ENCODE data around the gene SLC18A2.

The SLC18A2 gene

DNA sequence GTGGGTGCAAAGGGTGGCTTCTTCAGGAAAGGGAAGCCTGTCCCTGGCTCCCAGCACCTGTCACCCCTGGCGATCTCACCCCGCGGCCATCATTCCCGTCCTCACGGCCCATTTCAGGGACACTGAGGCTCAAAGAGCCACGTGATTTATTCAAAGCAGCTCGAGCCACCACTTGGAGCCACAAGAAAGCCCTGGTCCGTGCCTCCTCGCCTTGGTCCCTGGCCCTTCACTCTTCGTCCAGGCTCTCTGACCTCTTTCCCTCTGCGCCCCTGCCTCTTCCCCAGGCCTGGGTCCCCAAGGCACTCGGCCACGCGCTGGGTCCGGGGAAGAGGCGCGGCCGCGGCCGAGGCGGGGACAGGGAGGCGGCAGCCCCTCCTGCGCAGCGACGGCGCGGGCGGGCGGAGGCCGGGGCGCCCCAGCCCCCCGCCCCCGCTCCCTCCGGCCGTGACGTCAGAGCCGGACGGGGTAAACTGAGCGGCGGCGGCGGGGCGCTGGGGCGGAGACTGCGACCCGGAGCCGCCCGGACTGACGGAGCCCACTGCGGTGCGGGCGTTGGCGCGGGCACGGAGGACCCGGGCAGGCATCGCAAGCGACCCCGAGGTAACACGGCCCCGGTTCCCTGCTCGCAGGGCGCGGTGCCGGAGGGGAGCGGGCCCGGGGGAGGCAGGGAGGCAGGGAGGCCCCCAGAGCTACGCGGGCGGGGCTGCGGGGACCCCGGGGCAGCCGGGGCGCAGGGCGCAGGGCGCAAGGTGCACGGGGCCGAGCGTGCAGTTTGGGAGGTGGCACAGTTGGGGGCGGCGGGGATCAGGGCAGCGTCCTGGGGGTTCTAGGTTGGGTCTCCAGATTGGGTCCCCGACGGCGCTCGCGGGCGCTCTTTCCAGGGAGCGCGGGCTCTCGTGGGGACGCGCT is at the start of gene SLC18A2:
Gene SLC18A2, plus strand, starts transcription at position 494 of the 909 bp plus-strand sequence. CDS start 580 bp downstream, outside the sequence.
- H3K27ac ChIP-seq: peak within 1 kb of the TSS in 3 of 11 experiments; percentile 1 to 39 (median 22); a peak in 2 of 22 replicates
- no peak for TF ChIP-seq Cebpa-rat (IDR thresholded peaks at IDR 0.05)
- peaks cover 0 to 8% (median 0%) of the 10 kb centered on the region in 11 experiments; a peak in 1 of 22 replicates for H4K20me1 ChIP-seq
- H3K27me3 ChIP-seq: peaks cover 30 to 42% (median 37%) of the 10 kb centered on the region in 11 experiments
- no peaks in the 10 kb centered on the region for H3K36me3 ChIP-seq
- H3K4me2 ChIP-seq: peak within 1 kb of the TSS; percentile 38 to 76 (median 68)
- H3K4me1 ChIP-seq: peaks cover 6 to 29% (median 24%) of the 10 kb centered on the region in 10 experiments; a peak in 17 of 20 replicates
- H3K9me3 ChIP-seq (replicated peaks in 1 of 11): peaks cover 4 to 18% (median 5%) of the 10 kb centered on the region in 11 experiments; a peak in 18 of 22 replicates
- peak within 1 kb of the TSS in 6 of 10 experiments; percentile 19 to 47 (median 40); a peak in 6 of 20 replicates for H3K4me3 ChIP-seq
- H3K9ac ChIP-seq: 0 out of 22 replicates have a peak within 1 kb of the TSS, but pooled peaks of 1 of the 11 experiments have one; percentile 7

- Histone ChIP-seq H3K36me3 (no peaks in the 10 kb centered on the region), H4K20me1 (no peaks in the 10 kb centered on the region), H3K4me1 (no peaks in the 10 kb centered on the region), H3K27ac (no peak within 1 kb of the TSS), H3K4me3 (no peak within 1 kb of the TSS), H3K9ac (no peak within 1 kb of the TSS), H3K9me3 (replicated peaks in 1 of 11) (peaks cover 0 to 9% (median 0%) of the 10 kb centered on the region in 11 experiments; a peak in 3 of 22 replicates), H3K27me3 (no peaks in the 10 kb centered on the region), H3K4me2 (no peak within 1 kb of the TSS)
- TF ChIP-seq Cebpa-rat (IDR thresholded peaks at IDR 0.05): no peak
Observed at GRCh38 chr10:117197189-117197588, 43.7 kb upstream of the SLC18A2 start, which contains the start of gene KCNK18. Gene KCNK18 (plus strand): TSS chr10:117197489. CDS start chr10:117197489, 0 bp downstream.

DNA sequence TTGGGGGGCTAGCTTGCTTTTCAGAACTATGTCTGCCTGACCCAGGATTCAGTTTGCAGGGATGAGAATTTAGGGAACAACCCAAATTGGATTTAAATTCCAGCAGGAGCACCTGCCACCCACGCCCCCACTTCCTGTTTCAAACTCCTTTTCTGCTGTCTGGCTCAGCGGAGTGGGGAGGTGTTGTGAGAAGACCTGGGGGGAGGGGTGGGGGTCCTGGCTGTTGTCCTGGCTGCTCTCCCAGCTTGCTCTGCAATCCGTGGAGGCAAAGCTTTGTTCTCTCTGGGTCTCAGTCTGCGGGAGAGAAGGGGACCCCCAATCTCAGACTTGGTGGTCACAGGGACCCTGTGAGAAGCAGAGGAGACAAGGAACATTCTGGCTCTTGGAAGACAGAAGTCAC is 42.8 kb upstream of the SLC18A2 start:
- TF ChIP-seq Cebpa-rat (IDR thresholded peaks at IDR 0.05): no peak
- Histone ChIP-seq H3K9ac (no peak overlapping the region), H3K4me2 (no peak overlapping the region), H3K4me1 (no peaks in the 10 kb centered on the region), H3K4me3 (no peak overlapping the region), H3K27me3 (no peaks in the 10 kb centered on the region), H3K9me3 (replicated peaks in 1 of 11) (peaks cover 0 to 9% (median 0%) of the 10 kb centered on the region in 11 experiments; a peak in 3 of 22 replicates), H3K27ac (no peak overlapping the region), H4K20me1 (no peaks in the 10 kb centered on the region), H3K36me3 (no peaks in the 10 kb centered on the region)

GRCh38 chr10:117201826-117202225 is 39.1 kb upstream of the SLC18A2 start:
- no peaks in the 10 kb centered on the region for H3K36me3 ChIP-seq
- H3K27ac ChIP-seq: no peak overlapping the region
- H3K9me3 ChIP-seq (replicated peaks in 1 of 11): peaks cover 0 to 7% (median 0%) of the 10 kb centered on the region in 11 experiments; a peak in 3 of 22 replicates
- no peaks in the 10 kb centered on the region for H3K4me1 ChIP-seq
- TF ChIP-seq Cebpa-rat (IDR thresholded peaks at IDR 0.05): no peak
- H3K4me3 ChIP-seq: no peak overlapping the region
- H3K27me3 ChIP-seq: no peaks in the 10 kb centered on the region
- H3K4me2 ChIP-seq: no peak overlapping the region
- no peak overlapping the region for H3K9ac ChIP-seq
- no peaks in the 10 kb centered on the region for H4K20me1 ChIP-seq

GRCh38 chr10:117204316-117204715 is 36.6 kb upstream of the SLC18A2 start:
- H3K4me1 ChIP-seq: no peaks in the 10 kb centered on the region
- H3K27ac ChIP-seq: no peak overlapping the region
- no peak overlapping the region for H3K9ac ChIP-seq
- H3K9me3 ChIP-seq (replicated peaks in 1 of 11): peaks cover 0 to 7% (median 0%) of the 10 kb centered on the region in 11 experiments; a peak in 3 of 22 replicates
- H4K20me1 ChIP-seq: no peaks in the 10 kb centered on the region
- H3K4me2 ChIP-seq: no peak overlapping the region
- H3K27me3 ChIP-seq: no peaks in the 10 kb centered on the region
- no peak overlapping the region for H3K4me3 ChIP-seq
- H3K36me3 ChIP-seq: no peaks in the 10 kb centered on the region
- TF ChIP-seq Cebpa-rat (IDR thresholded peaks at IDR 0.05): no peak

DNA sequence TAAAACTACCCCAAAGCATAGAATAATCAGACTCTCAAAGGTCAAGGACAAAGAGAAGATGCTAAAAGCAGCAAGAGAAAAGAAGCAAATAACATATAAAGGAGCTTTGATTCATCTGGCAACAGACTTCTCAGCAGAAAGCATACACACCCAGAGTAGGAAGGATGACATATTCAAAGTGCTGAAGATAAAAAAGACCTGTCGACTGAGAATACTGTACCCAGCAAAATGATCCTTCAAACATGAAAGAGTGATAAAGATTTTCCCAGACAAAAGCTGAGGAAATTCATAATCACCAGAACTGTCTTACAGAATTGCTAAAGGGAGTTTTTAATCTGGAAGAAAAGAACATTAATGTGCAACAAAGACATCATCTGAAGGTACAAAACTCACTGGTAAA is 28.7 kb upstream of the SLC18A2 start:
- no peak overlapping the region for H3K9ac ChIP-seq
- H3K4me1 ChIP-seq: peaks cover 0 to 9% (median 2%) of the 10 kb centered on the region in 10 experiments; a peak in 8 of 20 replicates
- H3K4me2 ChIP-seq: no peak overlapping the region
- TF ChIP-seq Cebpa-rat (IDR thresholded peaks at IDR 0.05): no peak
- no peak overlapping the region for H3K4me3 ChIP-seq
- H3K9me3 ChIP-seq (replicated peaks in 1 of 11): peaks cover 8 to 31% (median 26%) of the 10 kb centered on the region in 11 experiments
- no peaks in the 10 kb centered on the region for H3K27me3 ChIP-seq
- no peaks in the 10 kb centered on the region for H3K36me3 ChIP-seq
- H4K20me1 ChIP-seq: no peaks in the 10 kb centered on the region
- H3K27ac ChIP-seq: no peak overlapping the region

DNA sequence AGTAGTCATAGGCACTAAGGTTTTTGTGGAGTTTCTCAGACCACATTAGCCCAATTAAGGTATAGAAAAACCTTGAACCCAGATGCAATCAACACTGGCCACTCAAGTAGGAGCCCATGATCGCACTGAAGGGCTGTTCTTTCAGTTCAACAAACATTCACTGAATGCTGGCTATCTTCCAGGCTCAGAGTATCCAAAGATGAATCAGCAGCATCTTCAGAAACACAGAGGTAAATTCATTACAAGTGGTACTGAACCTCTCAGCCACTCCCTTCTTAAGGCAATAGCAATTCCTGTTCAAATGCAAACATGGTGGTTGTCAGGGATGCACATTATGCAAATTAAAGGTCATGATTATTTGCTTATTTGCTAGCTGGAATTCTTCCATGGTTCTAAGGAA is 26.5 kb upstream of the SLC18A2 start:
- Histone ChIP-seq H3K4me2 (no peak overlapping the region), H3K9me3 (replicated peaks in 1 of 11) (peaks cover 8 to 32% (median 26%) of the 10 kb centered on the region in 11 experiments), H3K4me1 (peaks cover 0 to 12% (median 2%) of the 10 kb centered on the region in 10 experiments; a peak in 8 of 20 replicates), H3K27me3 (no peaks in the 10 kb centered on the region), H3K9ac (no peak overlapping the region), H3K4me3 (no peak overlapping the region), H4K20me1 (no peaks in the 10 kb centered on the region), H3K27ac (no peak overlapping the region), H3K36me3 (no peaks in the 10 kb centered on the region)
- TF ChIP-seq Cebpa-rat (IDR thresholded peaks at IDR 0.05): no peak

- Histone ChIP-seq H3K27me3 (no peaks in the 10 kb centered on the region), H3K9ac (no peak overlapping the region), H4K20me1 (no peaks in the 10 kb centered on the region; a peak in 1 of 22 replicates), H3K27ac (no peak overlapping the region), H3K4me3 (no peak overlapping the region), H3K9me3 (replicated peaks in 1 of 11) (peaks cover 8 to 32% (median 26%) of the 10 kb centered on the region in 11 experiments), H3K36me3 (no peaks in the 10 kb centered on the region), H3K4me1 (peaks cover 0 to 8% (median 2%) of the 10 kb centered on the region in 10 experiments; a peak in 8 of 20 replicates), H3K4me2 (no peak overlapping the region)
- no peak for TF ChIP-seq Cebpa-rat (IDR thresholded peaks at IDR 0.05)
Observed at GRCh38 chr10:117215079-117215478, 25.8 kb upstream of the SLC18A2 start.

- peak overlapping the region in 10 of 11 experiments; percentile 62 to 90 (median 82); a peak in 16 of 22 replicates for H3K4me2 ChIP-seq
- peaks cover 8 to 29% (median 23%) of the 10 kb centered on the region in 11 experiments for H3K9me3 ChIP-seq (replicated peaks in 1 of 11)
- H3K27ac ChIP-seq: no peak overlapping the region
- H3K36me3 ChIP-seq: no peaks in the 10 kb centered on the region
- peak overlapping the region in 4 of 10 experiments; percentile 35 to 57 (median 54); a peak in 2 of 20 replicates for H3K4me3 ChIP-seq
- H3K9ac ChIP-seq: peak overlapping the region in 3 of 11 experiments; percentile 47 to 54 (median 48); a peak in 2 of 22 replicates
- H3K4me1 ChIP-seq: peaks cover 0 to 11% (median 3%) of the 10 kb centered on the region in 10 experiments; a peak in 15 of 20 replicates
- TF ChIP-seq Cebpa-rat (IDR thresholded peaks at IDR 0.05): no peak
- no peaks in the 10 kb centered on the region; a peak in 1 of 22 replicates for H4K20me1 ChIP-seq
- H3K27me3 ChIP-seq: no peaks in the 10 kb centered on the region
Observed at GRCh38 chr10:117216028-117216427, 24.9 kb upstream of the SLC18A2 start.
